Measurements from ENCODE around the gene LHFPL3. TPM values are rescaled to one million over a fixed set of nuclear protein-coding genes. Genes with fewer than 3 reads are reported as not detected.

The LHFPL3 gene
- total RNA-seq, 1 experiment from 2014 or later = not detected

- peaks cover 3% of the 10 kb centered on the region for H3K27me3 Mint-ChIP-seq (ENCODE audit: low read depth)
- Histone ChIP-seq H2BK15ac (ENCODE audit: low read depth, low read length) (no peak overlapping the region), H3K9ac (ENCODE audit: extremely low read depth, insufficient read length, low read length) (no peak overlapping the region), H3K4ac (ENCODE audit: low read depth, low read length) (no peak overlapping the region), H2BK5ac (ENCODE audit: insufficient read length, low read length) (no peak overlapping the region), H3K79me2 (ENCODE audit: insufficient read depth, low read length) (no peaks in the 10 kb centered on the region), H3K27ac (ENCODE audit: insufficient read length, low read depth, low read length) (no peak overlapping the region), H2BK12ac (ENCODE audit: insufficient read length, low read depth, low read length) (no peak overlapping the region), H3K14ac (ENCODE audit: insufficient read depth, low read length) (no peak overlapping the region), H3K4me2 (ENCODE audit: insufficient read depth, insufficient read length, low read length) (no peak overlapping the region), H3K4me1 (ENCODE audit: insufficient read depth, low read length) (no peaks in the 10 kb centered on the region), H3K9me3 (ENCODE audit: control insufficient read depth, low read depth, low read length) (no peaks in the 10 kb centered on the region), H2BK20ac (ENCODE audit: low read depth, low read length, poor library complexity, severe bottlenecking) (no peak overlapping the region), H3K79me1 (ENCODE audit: insufficient read depth, low read depth, low read length, poor library complexity, severe bottlenecking) (no peaks in the 10 kb centered on the region), H3K27me3 (ENCODE audit: insufficient read depth, low read length) (no peaks in the 10 kb centered on the region), H3K18ac (ENCODE audit: insufficient read length, low read depth, low read length) (no peak overlapping the region), H4K8ac (replicated peaks; ENCODE audit: insufficient read length, low read depth, low read length) (no peak overlapping the region), H3K56ac (ENCODE audit: insufficient read length, low read depth, low read length) (no peak overlapping the region), H2AFZ (ENCODE audit: low read length) (no peak overlapping the region), H4K20me1 (ENCODE audit: control insufficient read depth, insufficient read depth, insufficient read length) (no peaks in the 10 kb centered on the region), H2BK120ac (ENCODE audit: low read depth, low read length, poor library complexity, severe bottlenecking) (no peak overlapping the region), H4K91ac (ENCODE audit: insufficient read length, low read depth, low read length) (no peak overlapping the region), H3K23me2 (ENCODE audit: insufficient read length, low read depth, low read length, poor library complexity, severe bottlenecking) (no peaks in the 10 kb centered on the region), H3K23ac (ENCODE audit: insufficient read length, low read depth, low read length) (no peak overlapping the region), H2AK5ac (ENCODE audit: insufficient read length, low read length) (no peak overlapping the region), H4K5ac (ENCODE audit: insufficient read length, low read depth, low read length) (no peak overlapping the region), H3T11ph (ENCODE audit: low read length) (no peak overlapping the region)
- no peak overlapping the region for H3K27ac Mint-ChIP-seq
- H3K9me3 Mint-ChIP-seq = peaks cover 7 to 15% of the 10 kb centered on the region in 2 experiments; a peak in 4 of 5 replicates
- H3K4me3 Mint-ChIP-seq = no peak overlapping the region
- H3K36me3 Mint-ChIP-seq (ENCODE audit: insufficient read depth in 1 of 3, low read depth in 3 of 3) = peaks cover 0 to 2% (median 0%) of the 10 kb centered on the region in 3 experiments; a peak in 2 of 7 replicates
- peaks cover 2% of the 10 kb centered on the region in 2 experiments for H3K4me1 Mint-ChIP-seq
- no CpG with 5 or more reads among the region's 3 CpGs for WGBS (ENCODE audit: extremely low coverage, insufficient read length, low lambda C conversion rate)
- TF ChIP-seq, protein P1, sequence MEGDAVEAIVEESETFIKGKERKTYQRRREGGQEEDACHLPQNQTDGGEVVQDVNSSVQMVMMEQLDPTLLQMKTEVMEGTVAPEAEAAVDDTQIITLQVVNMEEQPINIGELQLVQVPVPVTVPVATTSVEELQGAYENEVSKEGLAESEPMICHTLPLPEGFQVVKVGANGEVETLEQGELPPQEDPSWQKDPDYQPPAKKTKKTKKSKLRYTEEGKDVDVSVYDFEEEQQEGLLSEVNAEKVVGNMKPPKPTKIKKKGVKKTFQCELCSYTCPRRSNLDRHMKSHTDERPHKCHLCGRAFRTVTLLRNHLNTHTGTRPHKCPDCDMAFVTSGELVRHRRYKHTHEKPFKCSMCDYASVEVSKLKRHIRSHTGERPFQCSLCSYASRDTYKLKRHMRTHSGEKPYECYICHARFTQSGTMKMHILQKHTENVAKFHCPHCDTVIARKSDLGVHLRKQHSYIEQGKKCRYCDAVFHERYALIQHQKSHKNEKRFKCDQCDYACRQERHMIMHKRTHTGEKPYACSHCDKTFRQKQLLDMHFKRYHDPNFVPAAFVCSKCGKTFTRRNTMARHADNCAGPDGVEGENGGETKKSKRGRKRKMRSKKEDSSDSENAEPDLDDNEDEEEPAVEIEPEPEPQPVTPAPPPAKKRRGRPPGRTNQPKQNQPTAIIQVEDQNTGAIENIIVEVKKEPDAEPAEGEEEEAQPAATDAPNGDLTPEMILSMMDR (conservative IDR thresholded peaks at IDR 0.05) = no peak
- no peak for DNase-seq
Measured at GRCh38 chr7:104878577-104878976, 550.2 kb downstream of the LHFPL3 start.
